ENCODE results near the gene LCMT1.

The LCMT1 gene

DNA sequence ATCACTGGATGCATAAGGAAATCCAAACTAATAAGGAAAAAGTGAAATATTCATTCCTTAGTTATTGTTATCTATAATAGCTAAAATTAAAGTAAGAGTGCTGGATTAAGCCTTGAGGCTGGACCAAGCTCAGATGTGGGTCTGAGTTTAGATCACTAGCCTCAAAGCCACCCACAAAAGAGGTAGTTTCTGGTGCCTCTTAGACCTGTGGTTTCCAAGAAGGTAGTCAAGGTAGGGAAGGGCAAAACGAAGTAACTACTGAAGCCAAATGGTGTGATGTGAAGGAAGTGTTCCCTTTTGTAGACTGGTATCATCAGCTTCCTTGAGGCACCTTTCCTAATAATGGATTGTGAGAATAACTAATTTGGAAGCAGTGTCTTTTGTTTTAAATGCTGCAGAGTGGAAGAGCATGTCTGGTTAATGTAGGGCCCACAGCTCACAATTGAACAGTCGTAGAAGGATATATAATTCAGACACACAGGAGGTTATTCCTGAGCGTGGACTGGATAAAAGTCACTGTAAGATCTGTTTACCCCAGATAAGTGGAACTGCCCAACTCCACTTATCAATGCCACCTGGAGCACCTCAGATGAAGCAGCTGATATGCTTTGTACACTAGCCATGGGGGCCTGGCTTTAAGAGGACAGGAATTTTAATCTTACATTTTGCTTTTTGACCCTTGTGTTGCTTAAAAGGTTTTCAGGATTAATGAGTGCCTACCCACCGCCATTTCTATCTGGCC, 31.7 kb upstream of the LCMT1 start:
- Histone ChIP-seq H3K27me3 (ENCODE audit: control insufficient read depth, insufficient read depth, low read length, poor library complexity, severe bottlenecking) (no peaks in the 10 kb centered on the region), H3K36me3 (ENCODE audit: control insufficient read depth, insufficient read depth, low read length) (no peaks in the 10 kb centered on the region), H3K9me3 (ENCODE audit: control insufficient read depth, low read length) (no peaks in the 10 kb centered on the region), H3K27ac (ENCODE audit: insufficient read depth, low read depth, low read length, poor library complexity, severe bottlenecking) (no peak overlapping the region), H3K4me3 (ENCODE audit: insufficient read depth, low read depth, low read length) (no peak overlapping the region), H3K4me1 (ENCODE audit: control insufficient read depth, insufficient read depth, low read length) (no peaks in the 10 kb centered on the region)
- 73 to 79% methylated on average over 4 of the region's 4 CpGs for WGBS, 2 experiments

DNA sequence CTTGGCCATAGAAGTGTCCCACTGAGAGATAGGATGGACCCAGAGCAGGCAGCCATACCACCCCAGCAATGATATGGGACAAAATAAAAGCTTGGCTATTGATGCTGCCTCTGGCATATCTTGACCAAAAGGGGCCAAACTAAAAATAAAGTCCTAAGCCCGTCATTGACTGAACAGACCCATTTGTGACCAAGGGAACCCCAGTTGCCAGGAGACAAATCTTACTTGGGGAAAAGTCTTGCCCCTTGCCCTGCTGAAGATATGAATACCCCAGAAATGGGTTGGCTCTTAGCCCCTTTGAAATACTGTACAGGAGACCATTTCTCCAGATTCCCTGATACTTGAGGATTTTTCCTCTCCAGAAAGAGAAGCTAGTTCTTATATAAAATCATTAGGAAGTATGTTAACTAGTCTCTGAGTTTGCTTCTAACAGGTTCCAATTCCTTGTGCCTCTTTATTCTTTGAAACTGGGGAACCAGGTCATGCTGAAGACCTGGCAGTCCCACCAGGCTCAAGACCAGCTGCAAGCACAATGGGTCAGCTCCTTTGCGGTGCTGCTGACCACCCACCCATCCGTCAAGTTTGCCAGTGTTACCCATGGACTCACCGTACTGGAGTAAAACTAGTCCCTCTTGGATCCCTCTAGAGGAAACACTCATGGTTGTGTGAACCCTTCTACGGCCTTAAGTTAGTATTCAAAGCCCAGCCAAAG, 31.0 kb upstream of the LCMT1 start:
- Histone ChIP-seq H3K4me3 (ENCODE audit: insufficient read depth, low read depth, low read length) (no peak overlapping the region), H3K9me3 (ENCODE audit: control insufficient read depth, low read length) (no peaks in the 10 kb centered on the region), H3K27me3 (ENCODE audit: control insufficient read depth, insufficient read depth, low read length, poor library complexity, severe bottlenecking) (no peaks in the 10 kb centered on the region), H3K4me1 (ENCODE audit: control insufficient read depth, insufficient read depth, low read length) (no peaks in the 10 kb centered on the region), H3K36me3 (ENCODE audit: control insufficient read depth, insufficient read depth, low read length) (no peaks in the 10 kb centered on the region), H3K27ac (ENCODE audit: insufficient read depth, low read depth, low read length, poor library complexity, severe bottlenecking) (no peak overlapping the region)
- WGBS, 2 experiments: 82 to 84% methylated on average over 5 of the region's 5 CpGs

DNA sequence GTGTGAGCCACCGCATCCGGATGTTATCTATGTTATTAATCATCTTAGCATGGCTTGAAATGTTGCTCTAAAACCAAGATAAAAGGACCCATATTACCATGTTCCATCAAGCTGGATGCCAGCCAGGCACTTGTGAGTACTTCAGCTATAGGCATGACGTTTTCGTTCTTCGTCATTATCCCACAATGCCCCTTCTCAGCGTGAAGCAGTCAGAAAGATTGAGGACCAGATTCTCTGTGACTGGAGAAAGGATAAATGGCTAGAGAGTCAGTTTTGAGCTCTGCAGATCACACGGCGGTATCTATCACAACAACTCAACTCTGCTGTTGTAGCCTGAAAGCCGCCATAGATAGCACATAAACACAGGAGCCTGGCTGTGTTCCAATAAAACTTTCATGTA, 29.8 kb upstream of the LCMT1 start:
- WGBS, 2 experiments: 85 to 89% methylated on average over 9 of the region's 9 CpGs

DNA sequence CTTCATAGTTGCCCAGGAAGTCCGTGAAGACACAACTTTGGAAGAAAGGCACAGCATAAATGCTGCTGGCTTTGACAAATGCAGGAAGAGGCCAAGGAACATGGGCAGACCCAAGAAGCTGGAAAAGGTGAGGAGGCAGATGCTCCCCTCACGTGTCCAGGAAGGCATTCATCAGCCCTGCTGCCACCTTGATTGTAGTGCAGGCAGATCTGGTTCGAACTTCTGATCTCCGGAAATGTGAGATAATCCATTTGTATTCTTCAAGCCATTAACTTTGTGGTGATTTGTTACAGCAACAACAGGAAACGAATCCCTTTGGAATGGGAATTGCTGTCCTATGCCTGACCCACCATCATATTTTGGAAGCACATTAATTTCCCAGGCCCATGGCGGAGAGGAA, 28.5 kb upstream of the LCMT1 start:
- no peak overlapping the region for H3K27ac ChIP-seq (ENCODE audit: insufficient read depth, low read depth, low read length, poor library complexity, severe bottlenecking)
- no peaks in the 10 kb centered on the region for H3K27me3 ChIP-seq (ENCODE audit: control insufficient read depth, insufficient read depth, low read length, poor library complexity, severe bottlenecking)
- no peak overlapping the region for H3K4me3 ChIP-seq (ENCODE audit: insufficient read depth, low read depth, low read length)
- 81 to 85% methylated on average over 6 of the region's 6 CpGs for WGBS, 2 experiments
- H3K4me1 ChIP-seq (ENCODE audit: control insufficient read depth, insufficient read depth, low read length): no peaks in the 10 kb centered on the region
- no peaks in the 10 kb centered on the region for H3K36me3 ChIP-seq (ENCODE audit: control insufficient read depth, insufficient read depth, low read length)
- no peaks in the 10 kb centered on the region for H3K9me3 ChIP-seq (ENCODE audit: control insufficient read depth, low read length)

More for the DNA sequence above, 29.8 kb upstream of the LCMT1 start:
- Histone ChIP-seq H3K4me3 (ENCODE audit: insufficient read depth, low read depth, low read length) (no peak overlapping the region), H3K36me3 (ENCODE audit: control insufficient read depth, insufficient read depth, low read length) (no peaks in the 10 kb centered on the region), H3K9me3 (ENCODE audit: control insufficient read depth, low read length) (no peaks in the 10 kb centered on the region), H3K4me1 (ENCODE audit: control insufficient read depth, insufficient read depth, low read length) (no peaks in the 10 kb centered on the region), H3K27ac (ENCODE audit: insufficient read depth, low read depth, low read length, poor library complexity, severe bottlenecking) (no peak overlapping the region), H3K27me3 (ENCODE audit: control insufficient read depth, insufficient read depth, low read length, poor library complexity, severe bottlenecking) (no peaks in the 10 kb centered on the region)

DNA sequence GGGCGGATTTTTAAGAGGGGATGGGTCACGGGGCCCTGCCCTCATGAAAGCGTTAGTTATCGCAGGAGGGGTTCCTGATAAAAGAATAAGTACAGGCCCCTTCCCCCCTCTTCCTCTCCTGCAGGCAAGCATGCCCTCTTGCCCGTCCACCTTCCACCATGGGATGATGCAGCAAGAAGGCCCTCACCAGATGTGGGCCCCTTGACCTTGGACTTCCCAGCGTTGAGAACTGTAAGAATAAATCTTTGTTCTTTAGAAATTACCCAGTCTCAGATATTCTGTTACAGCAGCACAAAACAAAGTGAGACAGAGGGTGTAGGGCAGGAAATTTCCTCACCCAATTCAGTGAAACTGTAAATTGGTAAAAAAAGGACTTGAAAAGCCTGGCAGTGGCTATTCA, 27.8 kb upstream of the LCMT1 start:
- Histone ChIP-seq H3K27ac (ENCODE audit: insufficient read depth, low read depth, low read length, poor library complexity, severe bottlenecking) (no peak overlapping the region), H3K27me3 (ENCODE audit: control insufficient read depth, insufficient read depth, low read length, poor library complexity, severe bottlenecking) (no peaks in the 10 kb centered on the region), H3K9me3 (ENCODE audit: control insufficient read depth, low read length) (no peaks in the 10 kb centered on the region), H3K4me1 (ENCODE audit: control insufficient read depth, insufficient read depth, low read length) (no peaks in the 10 kb centered on the region), H3K4me3 (ENCODE audit: insufficient read depth, low read depth, low read length) (no peak overlapping the region), H3K36me3 (ENCODE audit: control insufficient read depth, insufficient read depth, low read length) (no peaks in the 10 kb centered on the region)
- 86 to 91% methylated on average over 5 to 6 of the region's 6 CpGs for WGBS, 2 experiments

DNA sequence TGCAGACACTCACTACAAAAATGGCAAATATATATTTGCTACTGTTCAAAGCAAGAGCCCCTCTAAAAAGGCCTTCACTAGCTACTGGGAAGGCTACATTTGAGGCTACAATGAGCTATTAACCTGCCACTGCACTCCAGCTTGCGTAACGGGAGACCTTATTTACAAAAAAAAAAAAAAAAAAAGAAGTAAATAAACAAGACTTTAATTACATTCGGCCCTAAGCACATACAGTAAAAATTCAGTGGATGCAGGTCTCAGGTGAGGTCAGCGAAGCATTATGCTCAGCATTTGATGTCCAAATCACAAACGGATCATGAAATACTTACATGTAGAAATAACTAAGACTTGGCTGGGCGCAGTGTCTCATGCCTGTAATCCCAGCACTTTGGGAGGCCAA, 26.7 kb upstream of the LCMT1 start:
- Histone ChIP-seq H3K27ac (ENCODE audit: insufficient read depth, low read depth, low read length, poor library complexity, severe bottlenecking) (no peak overlapping the region), H3K36me3 (ENCODE audit: control insufficient read depth, insufficient read depth, low read length) (no peaks in the 10 kb centered on the region), H3K4me3 (ENCODE audit: insufficient read depth, low read depth, low read length) (no peak overlapping the region), H3K4me1 (ENCODE audit: control insufficient read depth, insufficient read depth, low read length) (no peaks in the 10 kb centered on the region), H3K9me3 (ENCODE audit: control insufficient read depth, low read length) (no peaks in the 10 kb centered on the region), H3K27me3 (ENCODE audit: control insufficient read depth, insufficient read depth, low read length, poor library complexity, severe bottlenecking) (no peaks in the 10 kb centered on the region)
- WGBS, 2 experiments: 75 to 90% methylated on average over 4 to 6 of the region's 6 CpGs

DNA sequence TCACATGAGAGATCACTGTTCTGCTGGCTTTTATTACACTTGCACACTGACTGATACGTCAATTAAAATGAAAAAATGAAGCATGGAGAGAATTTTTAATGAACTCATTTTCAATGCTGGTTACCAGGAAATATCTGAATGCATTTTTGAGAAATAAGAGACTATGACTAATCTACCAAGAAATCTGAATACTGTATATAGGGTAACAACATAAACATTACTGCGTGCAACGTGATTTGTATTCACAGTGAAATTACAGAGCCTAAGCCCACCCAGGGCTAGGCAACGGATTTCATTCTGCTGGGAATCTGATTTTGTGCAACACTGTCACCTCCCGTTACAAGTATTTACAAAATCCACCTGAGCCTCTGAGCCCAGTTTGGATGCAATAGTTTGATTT, 23.8 kb upstream of the LCMT1 start:
- Histone ChIP-seq H3K36me3 (ENCODE audit: control insufficient read depth, insufficient read depth, low read length) (no peaks in the 10 kb centered on the region), H3K9me3 (ENCODE audit: control insufficient read depth, low read length) (no peaks in the 10 kb centered on the region), H3K27me3 (ENCODE audit: control insufficient read depth, insufficient read depth, low read length, poor library complexity, severe bottlenecking) (no peaks in the 10 kb centered on the region), H3K27ac (ENCODE audit: insufficient read depth, low read depth, low read length, poor library complexity, severe bottlenecking) (no peak overlapping the region), H3K4me3 (ENCODE audit: insufficient read depth, low read depth, low read length) (no peak overlapping the region), H3K4me1 (ENCODE audit: control insufficient read depth, insufficient read depth, low read length) (no peaks in the 10 kb centered on the region)
- WGBS, 2 experiments: 61 to 66% methylated on average over 4 of the region's 5 CpGs

DNA sequence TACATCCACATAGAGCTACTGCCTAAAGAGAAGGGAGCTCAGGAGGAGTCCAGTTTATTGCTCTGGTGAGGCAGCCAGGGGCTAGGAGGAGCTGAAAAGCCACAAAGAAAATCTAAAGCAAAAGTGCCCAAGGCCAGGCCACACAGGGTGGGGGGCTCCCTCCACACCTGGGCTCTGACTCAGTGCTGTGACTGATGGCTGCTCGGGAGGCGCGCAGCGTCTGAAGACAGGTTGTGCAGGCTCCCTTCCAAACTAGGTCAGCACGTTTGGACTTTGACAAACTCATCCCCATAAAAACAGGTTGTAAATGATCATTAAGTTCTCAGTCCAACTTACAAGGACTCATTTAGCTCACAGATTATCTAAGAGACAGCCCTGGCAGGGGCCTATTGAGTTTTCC, 22.2 kb upstream of the LCMT1 start:
- WGBS, 2 experiments: 92 to 93% methylated on average over 5 of the region's 5 CpGs
- H3K27me3 ChIP-seq (ENCODE audit: control insufficient read depth, insufficient read depth, low read length, poor library complexity, severe bottlenecking): peaks cover 2% of the 10 kb centered on the region
- no peak overlapping the region for H3K27ac ChIP-seq (ENCODE audit: insufficient read depth, low read depth, low read length, poor library complexity, severe bottlenecking)
- no peak overlapping the region for H3K4me3 ChIP-seq (ENCODE audit: insufficient read depth, low read depth, low read length)
- no peaks in the 10 kb centered on the region for H3K4me1 ChIP-seq (ENCODE audit: control insufficient read depth, insufficient read depth, low read length)
- H3K9me3 ChIP-seq (ENCODE audit: control insufficient read depth, low read length): no peaks in the 10 kb centered on the region
- H3K36me3 ChIP-seq (ENCODE audit: control insufficient read depth, insufficient read depth, low read length): no peaks in the 10 kb centered on the region

DNA sequence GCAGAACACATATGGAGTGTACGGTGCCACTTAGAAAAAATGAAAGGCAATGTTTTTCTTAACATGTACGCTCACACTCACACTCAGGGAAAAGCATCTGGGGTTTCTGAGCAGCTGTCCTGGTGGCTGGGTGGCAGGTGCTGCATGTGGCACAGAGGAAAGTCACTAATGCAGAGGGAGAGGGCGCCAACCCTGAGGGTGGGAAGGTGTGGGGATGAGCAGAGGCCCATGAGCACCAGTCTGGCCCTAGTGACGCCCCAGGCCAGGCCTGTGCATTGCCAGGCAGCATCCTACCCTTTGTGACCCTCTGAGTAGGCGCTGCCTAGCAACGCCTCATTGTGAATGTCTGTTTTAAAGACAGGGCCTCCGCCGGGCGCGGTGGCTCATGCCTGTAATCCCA, 19.1 kb upstream of the LCMT1 start:
- WGBS, 2 experiments: 84 to 85% methylated on average over 10 of the region's 10 CpGs
- Histone ChIP-seq H3K4me1 (ENCODE audit: control insufficient read depth, insufficient read depth, low read length) (no peaks in the 10 kb centered on the region), H3K36me3 (ENCODE audit: control insufficient read depth, insufficient read depth, low read length) (no peaks in the 10 kb centered on the region), H3K27ac (ENCODE audit: insufficient read depth, low read depth, low read length, poor library complexity, severe bottlenecking) (no peak overlapping the region), H3K9me3 (ENCODE audit: control insufficient read depth, low read length) (no peaks in the 10 kb centered on the region), H3K4me3 (ENCODE audit: insufficient read depth, low read depth, low read length) (no peak overlapping the region), H3K27me3 (ENCODE audit: control insufficient read depth, insufficient read depth, low read length, poor library complexity, severe bottlenecking) (peaks cover 23% of the 10 kb centered on the region)

DNA sequence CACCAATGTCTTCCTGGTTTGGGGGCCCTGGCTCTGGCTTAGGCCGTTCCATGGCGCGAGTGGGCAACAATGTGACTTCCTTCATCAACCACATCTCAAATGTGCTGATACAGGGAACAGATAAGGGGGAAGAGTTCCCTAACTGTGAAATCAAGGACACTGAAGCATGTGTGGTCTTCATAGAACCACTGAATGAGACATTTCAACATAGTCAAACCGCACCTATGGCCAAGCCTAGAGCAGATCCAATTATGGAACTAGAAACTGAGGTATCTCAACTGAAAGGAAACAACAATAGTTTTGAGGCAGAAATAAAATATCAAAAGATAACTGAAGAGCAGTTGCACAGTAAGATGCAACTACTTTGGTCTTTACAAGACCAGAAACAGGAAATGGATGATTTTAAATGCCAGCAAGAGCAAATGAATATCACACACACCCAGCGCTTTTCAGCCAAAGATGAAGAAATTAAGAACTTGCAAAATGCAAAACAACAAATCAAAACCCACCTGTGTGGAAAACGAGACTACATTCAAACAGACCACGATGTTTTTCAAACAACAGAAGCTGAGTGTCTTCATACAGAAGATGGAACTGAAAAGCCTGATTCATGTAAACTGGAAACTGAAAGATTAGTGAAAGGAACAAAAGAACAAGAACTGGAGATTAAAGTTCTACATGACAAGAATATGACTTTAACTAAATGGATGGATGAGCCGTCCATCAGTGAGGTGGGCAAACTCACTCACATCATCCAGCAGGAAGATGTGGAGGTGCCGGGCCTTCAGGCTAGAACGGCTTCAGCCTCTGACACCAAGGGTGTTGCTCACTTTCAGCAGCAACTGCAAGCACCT, 18.1 kb upstream of the LCMT1 start:
- Histone ChIP-seq H3K4me3 (ENCODE audit: insufficient read depth, low read depth, low read length) (no peak overlapping the region), H3K27me3 (ENCODE audit: control insufficient read depth, insufficient read depth, low read length, poor library complexity, severe bottlenecking) (peaks cover 25% of the 10 kb centered on the region), H3K27ac (ENCODE audit: insufficient read depth, low read depth, low read length, poor library complexity, severe bottlenecking) (no peak overlapping the region), H3K9me3 (ENCODE audit: control insufficient read depth, low read length) (no peaks in the 10 kb centered on the region), H3K36me3 (ENCODE audit: control insufficient read depth, insufficient read depth, low read length) (no peaks in the 10 kb centered on the region), H3K4me1 (ENCODE audit: control insufficient read depth, insufficient read depth, low read length) (no peaks in the 10 kb centered on the region)
- WGBS, 2 experiments: 87 to 91% methylated on average over 7 to 10 of the region's 10 CpGs
